Stimulated activated CD8-positive, alpha-beta memory T cell treated with anti-CD3 and anti-CD28 coated beads, Interleukin-4, amount 100 ng/mL, for 4 hours (primary cell): Measurements from ENCODE around the gene NCDN.

Experiments
- DNase-seq, 2 donors: peaks; one replicate each; pipeline ENCODE4 v3.0.0-alpha.2; 2020; ENCODE audit warnings: low read depth in 2 of 2, low spot score in 1 of 2

The NCDN gene

DNA sequence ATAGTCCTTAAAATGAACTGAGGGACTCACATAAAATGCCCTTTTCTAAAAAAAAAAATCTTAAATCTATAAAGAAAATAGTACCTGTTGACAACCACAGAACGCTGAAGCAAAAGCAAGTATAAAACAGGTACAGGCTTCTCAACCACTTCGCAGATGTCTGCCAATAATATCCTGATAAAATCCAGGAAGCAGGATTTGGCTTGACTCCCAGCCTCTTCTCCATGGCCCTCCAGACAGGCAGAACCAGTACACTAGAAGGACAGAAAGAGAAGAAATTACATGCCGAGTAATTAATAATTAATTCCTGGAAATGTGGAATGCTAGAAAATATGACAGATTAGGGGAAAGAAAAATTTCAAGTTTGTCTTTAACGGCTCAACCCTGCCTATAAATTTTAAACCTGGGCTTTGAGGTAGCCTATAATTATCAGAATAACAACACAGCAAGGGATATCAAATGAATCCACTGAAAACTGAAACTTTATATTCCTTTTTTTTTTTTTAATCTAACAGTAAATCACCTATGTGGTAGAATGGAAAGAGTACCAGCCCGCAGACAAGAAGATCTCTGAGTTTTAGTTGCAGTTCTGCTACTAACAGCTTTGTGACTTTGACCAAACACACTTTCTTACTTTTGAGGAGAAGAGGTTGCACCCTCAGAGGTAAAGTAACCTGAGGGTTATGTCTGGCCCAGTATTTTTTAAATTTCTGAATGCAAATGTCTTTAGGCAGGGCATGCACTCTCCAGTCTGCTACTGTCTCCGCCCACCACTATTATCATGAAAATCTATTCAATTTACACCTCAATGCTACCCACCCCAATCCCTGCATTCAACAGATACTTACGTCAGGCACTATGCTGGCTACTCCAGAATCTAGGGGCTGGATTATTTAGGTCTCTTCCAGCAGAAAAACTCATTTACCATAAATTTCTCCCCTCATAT, 3.1 kb upstream of the NCDN start:
- no peak for DNase-seq

DNA sequence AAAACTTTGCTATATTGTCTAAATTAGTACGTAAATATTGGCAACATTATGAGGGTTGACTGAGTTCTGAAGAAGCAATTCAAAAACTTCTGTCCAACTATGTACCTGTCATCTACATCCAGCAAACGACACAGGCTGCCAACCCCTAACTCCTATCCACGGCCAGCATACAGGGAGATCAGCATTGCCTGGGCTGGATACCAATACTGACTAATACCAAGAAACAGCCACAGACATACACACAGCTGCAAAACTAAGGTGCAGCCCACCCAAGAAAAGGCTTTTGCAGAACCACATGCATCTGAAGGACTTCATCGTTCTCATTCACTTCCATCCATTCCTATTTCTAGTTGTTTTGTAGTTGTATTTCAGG, 2.4 kb upstream of the NCDN start:
- DNase-seq = no peak

DNA sequence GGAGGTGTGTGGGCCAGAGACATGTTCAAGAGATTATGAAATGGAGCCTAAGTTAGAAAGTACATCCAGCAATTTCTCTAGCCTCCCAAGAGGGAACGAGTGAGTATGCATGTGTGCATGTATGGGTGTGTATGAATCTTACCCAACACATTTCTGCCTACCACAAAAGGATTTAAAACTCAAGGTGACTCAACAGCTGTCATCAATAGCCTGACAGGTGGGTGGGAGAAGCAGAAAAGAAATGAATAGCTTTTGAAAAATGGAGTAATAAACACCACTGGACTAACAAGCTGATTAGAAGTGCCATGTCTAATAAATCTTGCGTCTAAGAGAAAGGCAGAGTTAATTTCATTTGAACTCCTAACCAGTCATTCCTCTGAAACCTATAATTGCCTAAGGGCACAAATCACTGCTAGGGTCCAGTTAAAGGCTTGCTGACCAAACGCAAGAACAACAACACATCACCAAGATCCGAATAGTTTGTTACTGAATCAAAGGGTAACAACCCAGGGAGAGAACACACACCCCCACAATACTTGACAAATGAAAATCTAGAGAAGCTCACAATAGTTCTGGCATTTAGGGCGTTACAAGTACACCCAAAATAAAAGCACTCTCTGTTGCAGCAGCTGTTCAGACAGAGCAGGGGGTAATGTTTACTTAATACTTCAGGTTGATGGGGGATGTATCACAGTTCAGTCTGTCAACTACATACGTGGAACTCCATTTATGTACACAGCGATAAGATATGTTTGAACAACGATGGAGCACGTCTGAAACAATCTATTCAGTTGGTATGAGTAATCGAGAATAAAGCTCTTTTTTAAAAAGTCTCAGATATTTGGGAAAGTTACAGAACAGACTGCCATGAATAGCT, 1.8 kb upstream of the NCDN start:
- DNase-seq = no peak

DNA sequence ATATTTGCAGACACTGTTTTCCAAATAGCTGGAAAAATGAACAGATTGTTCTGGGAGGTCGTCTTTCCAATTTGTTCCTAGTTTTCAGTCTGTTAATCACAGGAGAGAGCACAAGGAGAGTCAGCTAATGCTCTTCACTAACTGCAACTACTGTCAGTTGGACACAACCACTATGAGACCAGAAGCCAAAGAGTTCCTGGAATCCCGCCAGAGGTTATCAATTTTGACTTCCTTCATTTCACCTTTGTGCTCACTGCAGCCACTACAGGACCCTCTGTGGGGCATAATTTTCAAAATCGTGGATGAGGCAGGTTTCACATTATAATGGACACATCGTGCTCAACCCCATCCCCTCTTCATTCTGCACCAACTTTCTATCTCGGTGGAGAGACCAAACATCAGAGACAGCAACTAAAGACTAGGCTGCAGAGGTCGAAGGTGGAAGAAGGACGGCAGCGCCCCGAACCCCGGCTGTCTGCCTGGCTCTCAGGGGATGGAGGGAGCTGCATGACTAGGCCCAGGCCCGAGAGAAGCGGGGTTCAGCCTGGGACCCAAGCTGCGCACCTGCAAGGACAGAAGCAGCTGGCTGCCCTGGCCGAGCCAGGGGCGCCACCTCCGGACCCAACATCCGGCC, 998 bp upstream of the NCDN start:
- no peak for DNase-seq

DNA sequence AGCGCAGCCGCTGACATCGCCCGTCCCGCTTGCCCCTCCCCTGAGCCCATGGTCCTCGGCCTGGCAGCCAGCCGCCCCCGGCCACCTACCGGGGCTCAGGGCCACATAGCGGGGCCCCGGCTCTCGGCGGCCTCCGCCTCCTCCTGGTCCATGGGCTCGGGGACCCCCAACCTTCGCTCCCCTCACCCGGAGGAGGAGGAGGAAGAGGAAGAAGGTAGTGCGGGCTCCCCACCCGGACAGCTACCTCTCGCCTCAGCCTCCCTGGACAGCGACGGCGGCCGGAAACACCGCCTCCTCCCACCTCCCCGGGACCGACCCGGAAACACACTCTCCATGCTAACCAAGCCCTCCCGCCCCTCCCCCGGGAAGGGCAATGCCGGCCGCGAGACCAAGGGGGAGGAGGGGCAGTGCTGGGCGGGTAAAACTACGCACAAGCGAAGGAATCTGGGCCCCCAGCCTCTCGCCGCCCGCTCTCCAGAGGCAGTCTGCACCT, 435 bp upstream of the NCDN start, which contains the start of gene KIAA0319L:
TSS of gene KIAA0319L (minus strand) at position 286 of the 493 bp plus-strand sequence. CDS start 2,912 bp downstream, outside the sequence.
- DNase-seq = no peak

DNA sequence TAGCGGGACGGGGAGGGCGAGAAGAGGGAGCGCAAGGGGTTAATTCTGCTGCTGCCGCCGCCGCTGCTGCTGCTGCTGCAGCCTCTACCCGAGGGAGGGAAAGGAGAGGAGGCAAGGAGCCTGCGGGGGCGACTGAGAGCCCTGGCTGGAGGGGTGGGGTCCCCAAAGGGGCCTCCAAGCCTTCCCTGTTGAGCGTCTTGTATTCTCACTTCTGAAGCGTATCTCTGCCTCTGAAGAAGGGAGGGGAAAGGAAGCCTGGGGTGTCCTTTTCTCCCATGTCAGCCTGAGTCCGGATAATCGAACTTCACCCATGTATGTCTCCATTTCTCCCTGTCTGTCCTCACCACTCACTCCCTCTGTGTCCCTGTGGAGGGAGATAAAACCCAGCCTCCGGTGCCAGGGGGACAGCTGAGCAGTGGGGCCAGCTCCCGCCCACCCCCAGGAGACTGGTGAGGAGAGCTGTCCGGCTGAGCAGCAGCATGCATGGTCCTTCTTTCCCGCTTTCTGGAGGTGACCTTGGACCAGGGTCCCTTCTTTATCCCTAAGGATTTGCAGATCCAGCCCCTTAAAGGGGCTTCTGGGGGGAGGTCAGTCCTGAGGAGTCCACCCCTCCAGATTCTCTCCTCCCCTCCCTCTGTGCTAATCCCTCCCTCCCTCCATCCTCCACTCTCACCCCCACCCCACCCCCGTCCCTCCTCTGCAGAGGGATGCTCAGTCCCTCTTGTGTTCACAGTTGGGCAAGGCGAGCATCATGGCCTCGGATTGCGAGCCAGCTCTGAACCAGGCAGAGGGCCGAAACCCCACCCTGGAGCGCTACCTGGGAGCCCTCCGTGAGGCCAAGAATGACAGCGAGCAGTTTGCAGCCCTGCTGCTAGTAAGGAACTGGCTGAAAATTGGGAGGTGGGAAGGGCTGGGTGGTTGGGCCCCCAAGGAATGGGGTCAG, 1.0 kb downstream of the NCDN start:
- no peak for DNase-seq

DNA sequence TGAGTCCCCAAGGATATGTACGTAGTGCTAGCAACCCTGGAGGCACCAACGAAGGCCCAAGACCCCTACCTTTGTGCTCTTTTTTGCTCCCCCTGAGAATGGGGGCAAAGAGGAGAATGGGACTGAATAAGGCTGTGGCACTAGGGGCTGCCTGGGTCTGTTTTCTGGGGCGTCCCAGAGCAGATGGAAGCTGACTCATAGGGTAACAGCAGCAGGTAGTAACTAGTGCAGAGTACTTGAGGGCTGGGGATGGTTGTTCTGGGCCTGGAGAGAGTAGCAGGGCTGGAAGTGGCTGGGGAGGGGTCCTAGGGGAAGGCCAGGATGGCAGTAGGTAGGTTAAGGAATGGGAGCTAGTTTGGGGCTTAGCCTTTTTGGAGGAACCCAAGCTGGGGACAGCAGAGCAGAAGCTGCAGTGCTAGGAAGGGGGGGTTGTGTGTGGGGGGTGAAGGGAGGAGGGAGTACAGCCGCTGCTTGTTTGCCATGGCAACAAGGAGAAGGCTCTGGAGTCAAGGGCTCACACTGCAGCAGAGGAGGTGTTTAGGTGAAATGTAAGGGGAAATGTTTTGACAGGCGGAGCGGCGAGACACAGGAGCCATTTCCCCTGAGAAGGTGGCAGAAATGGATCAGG, 1.8 kb downstream of the NCDN start:
- DNase-seq = no peak

DNA sequence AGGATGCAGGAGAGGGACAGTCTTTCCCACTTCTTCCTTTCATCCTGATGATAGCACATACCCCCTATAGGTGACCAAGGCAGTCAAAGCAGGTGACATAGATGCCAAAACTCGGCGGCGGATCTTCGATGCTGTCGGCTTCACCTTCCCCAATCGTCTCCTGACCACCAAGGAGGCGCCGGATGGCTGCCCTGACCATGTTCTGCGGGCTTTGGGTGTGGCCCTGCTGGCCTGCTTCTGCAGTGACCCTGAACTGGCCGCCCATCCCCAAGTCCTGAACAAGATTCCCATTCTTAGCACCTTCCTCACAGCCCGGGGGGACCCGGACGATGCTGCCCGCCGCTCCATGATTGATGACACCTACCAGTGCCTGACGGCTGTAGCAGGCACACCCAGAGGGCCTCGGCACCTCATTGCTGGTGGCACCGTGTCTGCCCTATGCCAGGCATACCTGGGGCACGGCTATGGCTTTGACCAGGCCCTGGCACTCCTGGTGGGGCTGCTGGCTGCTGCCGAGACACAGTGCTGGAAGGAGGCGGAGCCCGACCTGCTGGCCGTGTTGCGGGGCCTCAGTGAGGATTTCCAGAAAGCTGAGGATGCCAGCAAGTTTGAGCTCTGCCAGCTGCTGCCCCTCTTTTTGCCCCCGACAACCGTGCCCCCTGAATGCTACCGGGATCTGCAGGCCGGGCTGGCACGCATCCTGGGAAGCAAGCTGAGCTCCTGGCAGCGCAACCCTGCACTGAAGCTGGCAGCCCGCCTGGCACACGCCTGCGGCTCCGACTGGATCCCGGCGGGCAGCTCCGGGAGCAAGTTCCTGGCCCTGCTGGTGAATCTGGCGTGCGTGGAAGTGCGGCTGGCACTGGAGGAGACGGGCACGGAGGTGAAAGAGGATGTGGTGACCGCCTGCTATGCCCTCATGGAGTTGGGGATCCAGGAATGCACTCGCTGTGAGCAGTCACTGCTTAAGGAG, 2.9 kb downstream of the NCDN start:
- no peak for DNase-seq

DNA sequence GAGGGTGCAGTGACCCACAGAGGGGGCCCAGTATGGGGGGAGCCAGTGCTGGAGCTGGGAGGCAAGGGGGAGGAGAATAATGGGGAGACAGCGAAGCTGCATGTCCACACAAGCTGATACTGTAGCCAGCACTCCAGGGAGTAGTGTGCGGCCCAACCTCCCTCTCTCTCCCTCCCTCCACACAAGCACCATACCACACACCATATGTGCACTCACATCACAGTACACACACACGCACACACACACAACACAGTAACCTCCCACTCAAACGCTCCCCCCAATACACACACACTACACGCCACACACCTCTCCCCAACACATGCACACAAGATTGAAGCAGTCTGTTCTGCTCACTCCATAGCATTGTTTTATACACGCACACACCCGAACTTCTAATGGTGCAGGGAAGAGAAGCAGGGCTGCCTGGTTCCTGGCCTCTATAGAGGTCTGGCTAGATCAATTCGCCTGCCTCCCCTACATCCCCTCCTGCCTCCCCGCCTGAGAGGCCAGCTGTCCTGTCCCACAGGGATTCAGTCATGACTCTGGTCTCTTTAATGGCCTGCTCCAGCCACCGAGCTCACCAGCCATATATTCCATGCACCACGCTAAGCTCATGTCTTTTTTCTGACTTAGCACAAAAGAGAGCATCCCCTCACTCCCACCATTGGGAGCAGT, 3.8 kb downstream of the NCDN start:
- DNase-seq = no peak

DNA sequence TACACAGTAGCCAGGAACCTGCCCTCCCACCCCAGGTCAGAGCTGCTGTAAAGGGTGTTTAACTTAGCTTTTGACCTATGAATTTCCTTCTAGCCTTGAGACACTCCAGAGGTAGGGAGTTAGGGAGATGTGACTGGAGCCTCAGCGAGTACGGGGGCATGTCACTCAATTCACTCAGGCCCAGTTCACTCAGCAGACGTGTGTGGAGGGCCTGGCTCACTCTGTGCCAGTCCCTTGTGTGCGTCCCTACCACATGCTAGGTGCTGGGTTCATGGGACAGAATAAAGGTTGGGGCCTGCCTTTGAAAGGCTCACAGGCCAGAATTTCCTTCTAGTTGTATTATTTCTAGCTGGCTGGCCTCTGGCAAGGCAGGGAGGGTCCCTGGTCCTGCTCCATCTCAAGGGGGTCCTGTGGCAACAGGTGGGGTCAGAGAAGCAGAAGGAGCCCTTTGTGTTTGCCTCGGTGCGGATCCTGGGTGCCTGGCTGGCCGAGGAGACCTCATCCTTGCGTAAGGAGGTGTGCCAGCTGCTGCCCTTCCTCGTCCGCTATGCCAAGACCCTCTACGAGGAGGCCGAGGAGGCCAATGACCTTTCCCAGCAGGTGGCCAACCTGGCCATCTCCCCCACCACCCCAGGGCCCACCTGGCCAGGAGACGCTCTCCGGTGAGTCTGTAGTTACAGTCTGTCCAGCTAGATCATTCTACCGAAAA, 4.5 kb downstream of the NCDN start:
- no peak for DNase-seq

DNA sequence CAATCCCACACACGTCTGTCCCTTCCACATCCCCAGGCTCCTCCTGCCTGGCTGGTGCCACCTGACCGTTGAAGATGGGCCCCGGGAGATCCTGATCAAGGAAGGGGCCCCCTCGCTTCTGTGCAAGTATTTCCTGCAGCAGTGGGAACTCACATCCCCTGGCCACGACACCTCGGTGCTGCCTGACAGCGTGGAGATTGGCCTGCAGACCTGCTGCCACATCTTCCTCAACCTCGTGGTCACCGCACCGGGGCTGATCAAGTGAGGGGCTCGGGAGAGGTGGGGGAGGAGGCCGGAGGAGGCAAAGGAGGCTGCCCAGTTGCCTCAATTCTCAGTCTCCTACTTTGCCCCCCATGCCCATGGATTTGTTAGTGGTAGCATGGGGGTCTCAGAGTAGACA, 5.6 kb downstream of the NCDN start:
- no peak for DNase-seq

DNA sequence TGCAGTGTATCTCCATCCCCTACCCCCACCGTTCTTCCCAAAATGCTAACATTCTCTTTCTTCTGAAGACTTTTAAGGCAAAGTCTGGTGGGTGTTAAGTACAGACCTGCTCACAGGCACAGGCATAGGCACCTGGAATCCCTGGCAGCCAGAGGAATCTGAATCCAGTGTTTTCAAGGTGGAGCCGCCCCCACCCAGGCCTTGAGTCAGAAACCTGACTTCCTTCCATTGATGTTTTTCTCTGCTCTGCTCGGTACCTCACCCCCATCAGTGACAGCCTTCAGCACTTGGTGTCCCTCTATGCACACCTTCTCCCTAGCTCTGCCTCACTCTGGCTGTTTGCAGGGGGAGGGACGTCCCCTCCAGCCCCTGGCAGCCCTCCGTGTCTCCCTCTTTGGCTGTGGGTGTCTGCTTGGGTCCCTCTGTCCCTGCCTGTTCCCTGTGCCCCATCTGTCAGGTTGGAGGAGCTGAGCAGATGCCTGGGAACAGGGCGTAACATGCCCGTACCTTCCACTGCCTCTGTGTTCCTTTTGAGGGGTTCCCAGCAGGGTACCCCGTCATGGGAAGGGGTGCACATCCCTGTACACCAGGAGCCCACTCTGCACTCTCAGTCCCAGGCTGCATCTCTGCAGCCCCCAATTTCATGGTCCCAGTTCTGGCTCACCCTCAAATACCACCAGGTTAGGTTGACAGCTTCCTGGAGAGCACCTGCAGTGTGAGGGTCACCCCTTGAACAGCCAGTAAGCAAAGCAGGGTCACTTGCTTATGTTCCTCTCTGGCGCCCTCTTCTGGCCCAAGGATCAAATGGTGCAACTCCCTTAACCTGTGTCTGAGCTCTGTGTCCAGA, 6.7 kb downstream of the NCDN start:
- DNase-seq = peak; percentile 60 to 75

DNA sequence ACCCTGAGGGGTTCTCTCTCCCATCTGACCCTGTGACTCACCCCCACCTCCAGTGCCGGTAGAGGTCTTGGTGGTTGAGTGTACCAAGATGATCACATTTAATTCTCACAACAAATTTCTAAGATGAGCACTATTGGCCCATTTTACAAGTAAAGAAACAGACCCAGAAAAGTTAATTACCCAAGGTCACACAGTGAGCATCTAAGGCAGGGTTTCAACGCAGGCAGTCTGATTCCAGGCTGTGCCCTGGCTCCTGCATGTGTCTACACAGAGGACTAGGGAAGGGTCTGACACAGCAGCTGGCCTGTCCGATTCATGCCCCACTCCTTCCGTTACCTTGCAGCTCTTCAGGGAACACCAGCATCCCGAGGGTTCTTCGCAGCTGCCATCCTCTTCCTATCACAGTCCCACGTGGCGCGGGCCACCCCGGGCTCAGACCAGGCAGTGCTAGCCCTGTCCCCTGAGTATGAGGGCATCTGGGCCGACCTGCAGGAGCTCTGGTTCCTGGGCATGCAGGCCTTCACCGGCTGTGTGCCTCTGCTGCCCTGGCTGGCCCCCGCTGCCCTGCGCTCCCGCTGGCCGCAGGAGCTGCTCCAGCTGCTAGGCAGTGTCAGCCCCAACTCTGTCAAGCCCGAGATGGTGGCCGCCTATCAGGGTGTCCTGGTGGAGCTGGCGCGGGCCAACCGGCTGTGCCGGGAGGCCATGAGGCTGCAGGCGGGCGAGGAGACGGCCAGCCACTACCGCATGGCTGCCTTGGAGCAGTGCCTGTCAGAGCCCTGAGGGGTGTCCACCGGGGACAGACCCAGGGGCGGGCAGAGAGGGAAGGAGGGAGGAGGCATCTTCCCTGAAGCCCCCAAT, 7.5 kb downstream of the NCDN start:
- no peak for DNase-seq

DNA sequence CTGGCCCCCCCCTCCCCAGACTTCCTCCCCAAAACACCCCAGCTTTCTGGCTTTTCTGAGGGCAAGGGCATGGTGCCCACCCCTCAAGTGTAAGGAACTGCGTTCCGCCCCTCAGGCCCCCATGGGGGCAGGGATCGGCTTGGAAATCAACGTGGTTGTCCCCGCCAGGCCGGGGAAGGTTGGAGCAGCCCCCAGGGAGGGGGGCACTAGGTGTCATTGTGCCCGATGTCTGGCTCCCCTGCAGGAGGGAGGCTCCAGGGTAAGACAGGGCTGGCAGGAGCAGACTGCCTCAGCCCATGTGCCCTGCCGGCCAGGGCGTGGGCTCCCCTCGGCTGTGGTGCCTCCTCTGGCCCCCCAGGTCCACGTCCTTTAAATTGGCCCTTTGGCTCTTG, 8.1 kb downstream of the NCDN start:
- DNase-seq = no peak

DNA sequence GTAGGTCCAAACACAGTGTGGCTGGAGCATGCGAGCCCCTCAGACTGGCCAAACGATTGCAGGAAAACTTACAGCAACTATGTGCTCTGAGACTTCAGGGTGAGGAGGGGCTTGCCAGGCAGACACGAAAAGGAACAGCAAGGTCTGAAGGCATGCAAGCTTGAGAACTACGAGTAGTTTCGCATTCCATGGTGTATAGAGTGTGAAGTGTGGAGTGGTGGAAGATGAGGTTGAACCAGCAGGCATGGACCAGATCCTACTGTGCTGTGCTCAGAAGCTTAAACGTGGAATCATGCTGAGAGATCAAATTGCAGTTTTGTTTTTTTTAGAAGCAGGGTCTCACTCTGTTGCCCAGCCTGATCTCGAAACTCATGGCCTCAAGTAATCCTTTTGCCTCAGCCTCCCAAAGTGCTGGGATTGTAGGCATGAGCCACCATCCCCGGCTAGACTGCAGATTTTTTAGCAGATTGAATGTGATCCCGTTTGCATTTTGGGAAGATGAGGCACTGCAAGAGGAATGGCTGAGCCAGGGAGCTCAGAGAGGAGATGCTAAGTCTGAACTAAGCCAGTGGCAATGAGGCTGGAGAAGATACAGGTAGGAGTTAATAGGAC, 10.5 kb downstream of the NCDN start:
- no peak for DNase-seq
